Right renal cortex interstitium (tissue), 3 donors: ENCODE results near the gene FAM89B. TPM values are rescaled to one million over a fixed set of nuclear protein-coding genes. Genes with fewer than 3 reads are reported as not detected.
A peak's percentile ranks its signal among the peaks of the same experiment; 100 is the strongest.

Source experiments
- DNase-seq, 3 donors: peaks; one replicate each; pipeline ENCODE4 v3.0.0-alpha.2; 2013; ENCODE audit warnings: low read depth in 3 of 3, low spot score in 2 of 3
- polyA plus RNA-seq, 3 donors: library from polyadenylated mRNA; unstranded; fragments of 120-200 nt; gene quantifications; one replicate each; pipeline ENCODE4 v1.2.1, GENCODE V29; 2013; ENCODE audit not compliant: insufficient read length in 3 of 3

Gene FAM89B
- polyA plus RNA-seq, 3 donors: 15.8 to 22.8 (median 21.7) TPM

DNA sequence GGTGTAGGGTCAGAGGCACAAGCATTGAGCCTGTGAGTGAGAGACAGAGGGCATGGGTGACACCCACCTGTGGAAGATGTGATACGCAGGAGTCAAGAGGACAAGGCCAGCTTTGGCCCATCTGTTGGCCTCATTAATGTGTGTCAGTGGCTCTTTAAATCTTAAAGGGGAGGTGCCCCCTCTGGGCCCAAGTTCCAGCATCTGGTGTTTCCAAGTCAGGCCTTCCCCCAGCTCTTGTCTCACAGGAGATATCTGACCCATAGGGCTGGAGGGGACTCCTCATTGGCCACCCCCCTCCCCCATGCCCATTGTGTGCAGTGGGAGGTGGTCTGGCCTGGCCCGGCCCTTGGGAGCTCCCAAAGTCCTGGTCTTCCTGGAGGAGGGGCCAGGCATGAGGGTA lies 14.3 kb downstream of the FAM89B start:
- no peak for DNase-seq

DNA sequence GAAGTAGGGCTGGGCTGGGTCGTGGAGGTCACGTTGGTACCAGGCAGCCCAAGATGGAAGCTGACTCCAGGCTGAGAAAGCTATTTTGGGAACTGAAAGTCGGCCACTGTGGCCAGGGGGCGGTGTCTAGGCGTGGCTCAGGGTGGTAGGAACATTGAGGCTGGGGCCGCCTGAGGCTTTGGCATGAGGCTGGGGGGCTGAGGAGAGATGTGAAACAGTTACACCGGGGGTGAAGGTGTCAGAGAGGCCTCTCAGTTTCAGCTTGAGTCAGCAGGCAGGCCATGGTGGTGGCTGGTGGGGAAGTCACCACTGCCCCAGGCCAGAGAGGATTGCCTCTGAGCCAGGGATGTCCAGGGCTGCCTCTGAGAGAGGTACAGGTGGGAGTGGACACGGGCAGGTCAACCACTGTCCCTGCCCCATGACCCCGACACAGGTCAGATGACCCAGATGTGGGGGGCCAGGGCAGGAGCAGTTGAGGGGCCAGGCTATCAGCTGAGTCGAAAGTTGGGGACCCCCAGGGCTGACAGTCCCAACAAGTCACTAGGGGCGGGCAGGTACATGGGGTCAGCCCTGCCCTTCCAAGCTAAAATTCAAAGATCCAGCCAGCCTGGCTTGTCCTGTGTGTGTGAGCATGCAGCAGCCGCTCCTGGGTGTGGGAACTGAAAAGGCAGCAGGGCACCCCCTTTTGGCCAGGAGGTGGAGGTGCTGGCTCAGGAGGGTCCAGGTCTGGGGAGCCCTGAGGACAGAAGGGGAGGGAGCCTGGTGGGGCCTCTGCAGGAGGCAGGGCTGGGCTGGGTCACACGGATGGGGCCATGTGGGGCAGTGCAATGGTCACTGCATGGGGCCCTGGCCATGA lies 16.1 kb downstream of the FAM89B start:
- no peak for DNase-seq

DNA sequence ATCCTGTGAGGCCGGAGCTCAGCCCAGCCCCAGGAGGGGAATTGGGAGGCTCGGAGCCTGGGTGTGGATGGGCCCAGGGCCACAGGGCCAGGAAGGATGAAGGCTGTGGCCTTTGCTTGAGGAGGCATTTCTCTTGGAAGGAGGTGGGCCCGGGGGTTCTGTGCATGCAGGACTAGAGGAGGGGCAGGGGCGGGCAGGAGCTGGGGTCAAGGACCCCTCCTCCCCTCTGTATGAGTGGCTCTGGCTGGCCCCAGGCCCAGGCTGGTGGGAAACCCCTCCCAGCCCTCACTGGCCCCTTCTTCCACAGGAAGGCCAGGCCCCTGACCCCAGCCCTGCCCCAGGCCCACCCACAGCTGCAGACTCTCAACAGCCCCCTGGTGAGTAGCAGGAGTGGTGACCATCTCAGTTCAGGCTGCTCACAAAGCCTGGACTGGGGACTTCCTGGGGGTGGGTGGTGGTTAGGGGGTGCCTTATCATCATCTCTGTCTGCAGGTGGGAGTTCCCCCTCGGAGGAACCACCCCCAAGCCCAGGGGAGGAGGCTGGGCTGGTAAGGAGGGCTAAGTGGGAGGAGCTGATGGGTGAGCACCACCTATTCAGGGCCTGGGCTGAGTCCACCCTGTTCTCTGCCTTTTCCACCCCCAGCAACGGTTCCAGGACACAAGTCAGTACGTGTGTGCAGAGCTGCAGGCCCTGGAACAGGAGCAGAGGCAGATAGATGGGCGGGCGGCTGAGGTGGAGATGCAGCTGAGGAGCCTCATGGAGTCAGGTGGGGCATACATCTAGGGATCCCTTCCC lies 17.3 kb downstream of the FAM89B start:
- DNase-seq: no peak

DNA sequence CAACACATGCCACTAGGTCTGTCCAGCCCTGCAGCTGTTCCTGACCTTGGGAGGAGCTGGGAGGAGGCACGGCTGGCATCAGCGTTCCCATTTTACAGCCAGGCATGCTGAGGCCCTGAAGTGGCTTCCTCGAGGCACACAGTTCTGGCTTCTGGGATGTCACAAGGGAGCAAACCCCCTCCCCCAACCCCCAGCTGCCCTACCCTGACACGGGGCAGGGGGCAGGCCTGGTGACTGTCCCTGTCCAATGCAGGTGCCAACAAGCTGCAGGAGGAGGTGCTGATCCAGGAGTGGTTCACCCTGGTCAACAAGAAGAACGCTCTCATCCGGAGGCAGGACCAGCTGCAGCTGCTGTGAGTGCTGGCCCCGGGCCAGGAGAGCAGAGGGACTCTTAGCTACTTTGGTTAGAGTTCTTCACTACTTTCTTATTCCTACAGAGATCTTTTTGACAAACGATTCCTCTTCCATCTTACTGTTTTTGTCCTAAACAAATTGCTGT lies 18.0 kb downstream of the FAM89B start:
- no peak for DNase-seq

DNA sequence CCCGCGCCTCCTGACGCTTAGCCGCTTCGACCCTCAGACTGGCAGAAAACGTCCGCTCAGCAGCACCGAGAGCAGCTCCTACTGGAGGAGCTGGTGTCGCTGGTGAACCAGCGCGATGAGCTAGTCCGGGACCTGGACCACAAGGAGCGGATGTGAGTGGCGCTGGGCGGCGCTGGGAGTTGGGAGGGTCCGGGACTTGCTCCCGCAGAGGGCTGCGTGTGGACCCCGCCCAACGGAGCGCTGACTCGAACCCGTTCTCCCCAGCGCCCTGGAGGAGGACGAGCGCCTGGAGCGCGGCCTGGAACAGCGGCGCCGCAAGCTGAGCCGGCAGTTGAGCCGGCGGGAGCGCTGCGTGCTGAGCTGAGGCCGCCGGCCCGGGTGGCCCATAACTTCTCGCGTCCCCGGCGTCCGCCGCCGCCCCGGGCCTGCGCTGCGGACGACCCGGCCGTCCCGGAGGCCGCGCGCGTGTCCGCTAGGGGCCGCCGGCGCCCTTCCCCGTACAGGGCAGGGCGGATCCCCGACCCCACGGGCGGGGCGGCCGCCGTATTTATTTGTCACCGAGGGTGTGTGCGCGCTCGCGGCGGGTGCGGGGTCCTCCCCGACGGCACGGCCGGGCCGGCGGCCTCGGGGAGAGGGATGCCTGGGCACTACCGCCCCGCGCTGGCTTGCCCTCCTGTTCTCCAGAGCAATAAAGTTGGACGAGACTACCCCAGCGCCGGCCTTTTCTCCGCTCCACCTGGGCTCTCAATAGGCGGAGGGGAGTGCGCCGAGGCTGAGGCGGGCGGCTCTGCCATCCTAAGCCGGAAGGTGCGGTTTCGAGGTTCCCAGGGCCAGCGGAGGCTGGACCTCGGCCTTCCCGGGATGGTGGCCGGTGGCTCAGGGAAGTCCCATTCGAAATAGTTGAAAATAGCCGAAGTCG lies 19.9 kb downstream of the FAM89B start:
- no peak for DNase-seq

DNA sequence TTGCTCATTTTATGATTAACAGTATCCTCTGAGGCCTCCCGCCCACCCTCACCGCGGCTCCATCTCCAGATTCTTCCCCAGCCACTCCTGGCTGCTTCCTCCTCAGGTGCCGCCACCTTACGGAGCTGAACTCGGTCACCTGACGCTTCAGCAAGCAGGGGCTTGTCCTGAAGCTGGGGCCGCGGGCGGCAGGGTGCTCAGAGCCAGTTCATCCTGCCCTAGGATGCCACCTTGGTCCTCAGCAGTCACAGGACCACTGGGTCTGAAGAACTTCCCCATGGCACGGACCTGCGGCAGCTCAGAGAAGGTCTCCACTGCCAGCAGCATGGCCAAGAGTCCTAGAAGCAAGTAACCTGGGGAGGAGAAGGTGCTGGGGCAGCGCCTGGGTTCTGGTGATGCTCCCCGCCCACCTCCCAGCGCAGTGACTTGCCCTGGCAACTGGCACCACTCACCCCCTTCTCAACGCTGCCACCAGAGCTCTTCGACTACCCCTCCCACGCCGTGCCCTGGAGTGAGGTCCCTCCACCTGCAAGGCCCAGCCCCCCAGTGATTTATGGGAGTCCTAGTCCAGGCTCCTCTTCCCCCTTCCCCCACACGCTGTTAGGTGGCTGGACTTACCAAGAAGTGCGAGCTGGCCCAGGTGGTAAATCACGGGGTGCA lies 20.6 kb downstream of the FAM89B start:
- no peak for DNase-seq

DNA sequence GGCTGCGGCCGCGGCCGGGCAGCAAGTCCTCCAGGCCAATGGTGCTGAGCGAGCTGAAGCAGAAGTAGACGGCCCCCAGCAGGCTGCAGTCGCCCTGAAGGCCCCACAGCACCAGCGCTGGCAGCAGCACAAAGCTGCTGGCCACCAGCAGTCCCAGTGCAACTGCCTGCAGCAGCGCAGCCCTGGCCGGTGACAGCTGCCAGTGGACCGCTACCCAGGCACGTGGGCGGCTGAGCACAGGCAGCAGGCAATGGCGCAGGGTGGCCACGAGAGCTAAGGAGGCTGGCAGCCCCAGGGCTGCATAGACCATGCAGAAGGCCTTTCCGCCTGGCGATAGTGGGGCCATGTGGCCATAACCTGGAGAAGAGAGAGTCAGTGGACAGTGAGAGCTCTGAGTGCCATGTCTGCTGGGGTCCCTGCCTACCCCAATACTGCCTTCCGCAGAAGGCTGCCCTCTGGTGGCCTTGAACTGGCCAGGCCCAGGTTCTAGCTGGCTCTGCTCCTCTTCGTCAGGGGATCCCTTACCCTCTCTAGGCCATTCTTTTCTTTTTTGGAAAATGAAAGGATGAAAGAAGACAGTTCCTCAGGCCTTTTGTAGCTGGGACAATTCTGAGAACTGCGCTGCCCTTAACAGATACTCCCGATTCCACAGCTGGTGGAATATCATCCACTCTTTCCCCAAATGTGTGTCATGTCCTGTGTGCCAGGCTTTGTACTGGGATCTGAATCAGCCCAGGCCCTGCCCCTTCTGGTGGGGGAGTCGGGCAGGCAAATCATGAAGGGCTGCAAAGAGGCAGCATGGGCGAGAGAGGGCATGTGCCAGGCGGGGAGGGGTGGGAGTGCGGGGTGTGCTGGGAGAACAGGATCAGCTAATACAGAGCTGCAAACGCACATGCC lies 21.4 kb downstream of the FAM89B start:
- no peak for DNase-seq

DNA sequence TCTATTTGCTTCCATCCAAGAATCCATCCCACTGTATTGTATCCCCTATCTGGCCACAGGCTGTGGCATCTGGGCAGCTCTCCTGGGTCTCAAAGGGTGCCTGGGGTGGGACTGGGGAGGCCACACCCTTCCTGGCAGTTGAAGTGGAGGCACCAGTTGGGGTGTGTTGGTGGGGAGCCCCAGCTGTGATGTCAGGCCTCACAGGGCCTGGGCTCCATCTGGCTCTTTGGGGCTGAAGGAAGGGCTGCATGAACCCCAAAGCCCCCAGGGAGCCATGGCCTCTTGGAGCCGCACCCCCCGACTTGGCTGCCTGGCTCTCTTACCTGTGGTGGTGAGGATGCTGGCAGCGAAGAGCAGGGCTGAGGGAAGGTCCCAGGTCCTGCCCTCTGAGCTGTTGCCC lies 22.8 kb downstream of the FAM89B start:
- no peak for DNase-seq

DNA sequence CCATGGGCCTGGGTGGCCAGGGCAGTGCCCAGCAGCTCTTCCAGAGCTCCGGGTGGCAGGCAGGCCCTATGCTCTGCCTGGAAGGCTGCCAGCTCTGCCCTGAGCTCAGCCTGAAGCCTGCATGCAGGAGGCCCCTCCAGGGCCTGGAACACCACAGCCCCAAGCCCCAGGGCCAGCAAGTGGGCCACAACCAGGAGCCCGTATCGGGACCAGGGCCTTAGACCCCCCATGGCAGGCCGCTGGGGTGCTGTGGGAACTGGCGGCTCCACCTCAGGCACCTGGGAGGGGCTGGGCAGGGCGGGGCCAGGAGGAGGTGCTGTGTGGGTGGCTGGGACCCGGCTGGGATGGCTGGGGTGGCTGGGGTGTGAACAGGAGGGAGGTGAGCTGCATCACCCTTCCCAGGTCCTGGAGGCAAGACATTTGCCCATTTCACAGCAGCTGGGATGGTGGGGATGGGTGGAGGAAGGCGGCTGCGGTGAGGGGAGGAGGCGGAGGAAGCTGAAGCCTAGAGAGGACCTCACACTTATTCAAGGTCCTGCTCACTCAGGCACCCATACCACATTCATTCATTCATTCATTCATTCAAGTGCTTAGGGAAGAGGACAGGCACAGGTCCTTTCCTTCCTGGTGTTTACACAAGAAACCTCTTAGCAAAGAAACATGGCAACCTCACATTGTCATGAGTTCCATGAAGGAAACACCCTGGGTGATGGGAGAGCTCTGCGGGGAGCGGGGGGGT lies 23.4 kb downstream of the FAM89B start, which contains the start of gene KCNK7:
Gene KCNK7, minus strand, starts transcription at position 258 of the 739 bp plus-strand sequence. Its CDS starts 28 bp downstream, at position 230.
- no peak for DNase-seq

DNA sequence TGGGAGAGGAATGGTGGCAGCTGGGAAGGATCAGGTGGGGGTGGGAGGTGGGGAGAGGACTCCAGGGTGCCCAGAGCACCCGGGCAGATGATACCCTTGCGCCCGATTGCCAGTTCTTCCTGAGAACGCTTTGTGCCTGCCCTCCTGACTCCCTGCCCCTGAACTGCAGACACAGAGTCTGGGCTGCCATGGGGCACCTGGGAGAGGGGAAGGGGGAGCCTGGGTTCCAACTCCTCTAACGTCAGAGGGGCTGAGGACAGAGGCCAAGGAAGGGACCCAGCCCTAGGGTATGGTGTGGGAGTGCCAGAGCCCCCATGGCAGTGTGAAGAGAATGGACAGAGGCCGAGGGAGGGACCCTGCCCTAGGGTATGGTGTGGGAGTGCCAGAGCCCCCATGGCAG lies 24.2 kb downstream of the FAM89B start:
- no peak for DNase-seq

DNA sequence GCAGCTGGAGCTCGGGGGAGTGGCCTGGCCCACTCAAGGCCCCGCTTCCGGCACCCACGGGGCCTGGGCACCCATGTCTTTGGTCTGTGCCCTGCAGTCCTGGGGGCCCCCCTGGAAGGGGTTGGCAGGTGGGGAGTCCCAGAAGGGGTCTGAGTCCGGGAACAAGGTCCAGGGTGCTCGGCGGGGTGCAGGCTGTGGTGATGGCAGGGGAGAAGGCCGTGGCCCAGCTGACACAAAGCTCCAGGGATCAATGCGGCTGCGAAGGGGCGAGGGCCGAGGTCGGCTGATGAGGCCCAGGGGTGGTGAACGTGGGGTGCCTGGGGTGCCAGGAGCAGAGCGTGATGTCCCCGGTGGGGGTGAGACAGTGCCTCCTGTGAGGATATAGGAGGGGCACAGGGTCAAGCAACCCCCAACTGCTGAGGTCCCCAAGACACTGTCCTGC lies 25.9 kb downstream of the FAM89B start:
- no peak for DNase-seq

DNA sequence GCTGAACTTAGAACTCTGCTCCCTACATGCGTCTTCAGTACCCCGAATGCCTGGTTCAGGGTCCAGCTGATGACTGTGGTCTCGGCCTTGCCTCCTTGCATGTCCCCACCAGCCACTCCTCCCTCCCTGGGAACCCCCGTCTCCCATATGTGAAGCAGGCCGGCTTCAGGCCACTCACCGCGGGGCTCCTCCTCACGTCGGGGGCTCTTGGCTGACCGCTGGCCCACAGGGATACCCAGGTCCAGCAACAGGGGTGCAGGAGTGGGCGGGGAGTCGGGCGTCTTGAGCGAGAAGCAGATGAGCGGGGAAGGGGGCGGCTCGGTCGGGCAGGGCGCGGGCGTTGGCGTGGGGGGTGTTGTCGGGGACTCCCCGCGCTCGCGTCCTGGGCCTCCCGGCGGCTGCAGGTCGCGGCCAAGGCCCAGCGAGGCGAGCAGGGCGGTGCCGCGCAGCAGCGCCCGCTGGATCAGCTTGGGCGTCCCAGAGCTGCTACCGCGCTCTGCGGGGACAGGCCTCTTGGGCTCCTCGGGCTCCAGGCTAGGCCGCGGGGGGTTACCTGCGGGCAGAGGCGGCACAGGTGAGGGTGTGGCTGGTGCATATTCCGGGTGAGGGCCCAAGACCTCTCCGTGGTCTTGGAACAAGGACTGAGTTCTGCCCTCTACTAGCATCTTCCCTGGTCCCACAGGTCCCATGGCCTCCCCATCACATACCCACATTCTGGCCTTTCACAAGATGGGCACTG lies 27.0 kb downstream of the FAM89B start:
- DNase-seq: no peak

DNA sequence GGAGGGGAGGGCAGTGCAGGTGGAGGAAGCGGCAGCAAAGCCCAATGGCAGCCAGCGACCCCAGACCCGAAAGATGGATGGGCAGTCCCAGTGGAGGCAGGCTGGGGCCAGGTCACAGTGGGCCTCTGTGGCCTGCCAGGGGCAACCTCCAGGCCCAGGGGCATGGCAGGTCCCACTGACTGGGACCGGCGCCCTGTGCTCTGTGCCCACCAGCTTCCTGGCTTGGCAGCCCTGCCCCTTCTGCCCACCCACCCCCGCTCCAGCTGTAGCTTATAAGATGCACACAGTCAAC lies 27.6 kb downstream of the FAM89B start:
- no peak for DNase-seq

DNA sequence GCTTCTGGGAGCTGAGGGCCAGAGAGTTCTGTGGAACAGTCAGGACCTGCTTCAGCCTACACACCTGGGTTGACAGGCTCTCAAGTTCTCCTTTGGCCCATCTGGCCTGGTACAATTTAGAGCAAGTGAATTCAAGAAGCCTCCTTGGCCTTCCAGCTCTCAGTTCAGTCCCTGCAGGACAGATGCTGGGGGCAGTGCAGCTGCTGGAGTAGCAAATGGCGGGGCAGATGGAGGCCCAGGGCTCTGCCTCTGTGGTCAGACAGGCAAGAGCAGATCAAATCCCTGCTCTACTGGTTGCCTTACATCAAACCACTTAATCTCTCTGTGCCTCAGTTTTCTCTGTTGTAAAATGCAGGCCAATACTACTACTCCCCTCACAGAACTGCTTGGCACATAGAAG lies 31.9 kb downstream of the FAM89B start:
- DNase-seq: no peak

DNA sequence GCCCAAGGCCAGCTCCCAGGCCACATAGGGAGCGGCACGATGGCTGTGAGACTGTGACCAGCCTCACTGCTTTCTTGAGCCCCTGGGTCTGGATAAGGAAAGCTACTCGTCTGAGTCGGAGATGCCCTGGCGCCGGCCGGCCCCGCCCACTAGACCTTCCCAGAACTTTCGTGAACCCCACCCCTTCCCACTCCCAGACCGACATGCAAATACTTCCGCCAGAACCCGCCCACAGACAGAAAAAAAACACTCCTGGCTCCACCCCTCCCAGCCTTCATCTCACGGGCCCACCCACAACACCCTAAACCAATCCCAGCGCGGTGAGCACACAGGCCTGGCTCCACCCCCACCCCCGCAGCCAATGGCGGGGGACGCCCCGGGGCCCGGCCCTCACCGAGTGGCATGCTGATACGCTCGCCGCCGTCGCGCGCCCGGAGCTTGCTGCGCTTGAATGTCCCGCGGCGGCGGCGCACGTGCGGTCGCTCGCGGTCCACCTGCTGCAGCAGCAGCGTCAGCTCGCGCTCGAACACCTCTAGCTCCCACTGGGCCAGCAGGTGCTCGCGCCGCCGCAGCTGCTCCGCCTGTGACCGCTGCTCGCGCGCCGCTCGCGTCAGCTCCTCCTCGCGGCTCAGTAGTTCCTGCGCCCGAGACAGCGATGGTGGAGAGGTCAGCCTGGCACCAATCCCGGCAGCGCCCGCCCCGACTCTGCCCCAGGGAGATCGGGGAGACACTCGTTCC lies 34.7 kb downstream of the FAM89B start:
- DNase-seq: peak; percentile 83 to 91 (median 85)

DNA sequence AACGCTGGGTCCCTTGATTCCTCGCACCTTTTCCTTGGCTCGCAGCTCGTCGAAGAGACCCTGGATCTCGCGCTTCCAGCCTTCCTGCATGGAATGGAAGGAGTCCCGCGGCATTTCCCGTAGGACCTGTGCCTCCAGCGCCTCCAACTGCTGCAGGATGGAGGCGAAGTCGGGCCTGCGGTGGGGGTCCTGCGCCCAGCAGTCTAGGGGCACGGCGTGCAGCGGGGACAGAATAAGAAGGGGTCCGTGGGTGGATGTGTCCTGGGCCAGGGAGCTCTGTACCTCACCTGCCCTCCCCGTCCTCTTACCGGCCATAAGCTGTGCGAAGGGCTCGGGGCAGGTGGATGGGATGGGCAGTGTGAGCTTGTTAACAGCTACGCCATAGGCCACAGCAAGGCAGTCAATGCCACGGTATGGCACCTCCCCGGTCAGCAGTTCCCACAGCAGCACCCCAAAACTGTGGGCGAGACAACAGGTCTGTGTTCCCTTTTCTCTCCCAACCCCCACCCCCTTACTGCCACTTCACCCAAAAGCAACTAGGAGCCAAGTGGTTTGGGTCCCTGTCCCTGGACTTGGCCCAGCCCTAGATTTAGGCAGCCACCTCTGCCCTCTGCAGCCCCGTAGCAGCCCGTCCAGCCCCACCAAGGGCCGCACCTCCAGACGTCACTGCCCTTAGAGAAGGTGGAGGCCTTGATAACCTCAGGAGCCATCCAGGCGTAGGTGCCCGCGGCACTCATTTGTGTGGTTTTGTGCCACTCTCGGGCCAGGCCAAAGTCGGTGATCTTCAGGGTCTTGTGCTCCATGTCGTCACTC lies 35.5 kb downstream of the FAM89B start:
- no peak for DNase-seq
